NK-92 treated with Interleukin-12 subunit alpha and Interleukin-12 subunit beta, amount 100 ng/mL, for 24 hours (cell line): ENCODE measurements around the gene ZNF862.

ENCODE experiments used
- DNase-seq: peaks from one replicate; lab custom pipeline; 2025; lab: John Stamatoyannopoulos, UW

ZNF862 gene

DNA sequence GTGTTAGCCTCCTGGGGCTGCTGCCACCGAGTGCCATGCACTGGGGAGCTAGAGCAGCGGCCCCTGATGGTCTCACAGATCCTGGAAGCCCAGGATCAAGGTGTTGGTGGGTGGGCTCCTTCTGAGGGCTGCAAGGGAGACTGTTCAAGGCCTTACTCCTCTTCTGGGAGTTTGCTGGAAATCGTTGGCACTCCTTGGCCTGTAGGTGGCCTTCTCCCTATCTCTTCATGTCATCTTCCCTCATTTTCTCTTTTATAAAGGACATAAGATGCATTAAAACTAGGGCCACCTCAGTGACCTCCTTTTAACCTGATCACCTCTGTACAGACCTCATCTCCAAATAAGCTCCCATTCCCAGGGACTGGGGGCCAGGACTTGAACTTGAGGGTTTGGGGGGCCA is 27.0 kb upstream of the ZNF862 start:
- no peak for DNase-seq

DNA sequence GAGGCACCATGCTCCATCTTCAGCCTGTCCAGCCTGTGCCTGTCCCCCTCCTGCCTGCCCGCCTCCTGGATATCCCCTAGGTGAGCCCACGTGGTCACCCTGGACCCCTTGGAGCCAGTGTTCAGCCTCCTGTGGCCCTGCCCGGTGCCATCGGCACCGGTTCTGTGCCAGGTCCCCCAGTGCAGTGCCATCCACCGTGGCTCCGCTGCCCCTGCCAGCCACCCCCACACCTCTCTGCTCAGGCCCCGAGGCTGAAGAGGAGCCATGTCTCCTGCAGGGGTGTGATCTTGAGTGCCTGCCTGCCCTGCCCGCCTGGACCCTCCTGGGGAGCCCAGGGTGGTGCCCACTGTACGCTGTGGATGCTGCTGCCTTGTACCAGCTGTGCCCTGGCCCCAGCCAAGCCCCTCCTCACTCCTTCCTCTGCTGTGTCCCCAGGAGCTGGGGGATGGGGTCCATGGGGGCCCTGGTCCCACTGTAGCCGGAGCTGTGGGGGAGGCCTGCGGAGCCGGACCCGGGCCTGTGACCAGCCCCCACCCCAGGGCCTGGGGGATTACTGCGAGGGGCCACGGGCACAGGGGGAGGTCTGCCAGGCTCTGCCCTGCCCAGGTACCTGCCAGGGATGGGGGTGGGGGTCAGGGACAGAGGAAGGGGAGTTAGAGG is 26.2 kb upstream of the ZNF862 start:
- DNase-seq: no peak

DNA sequence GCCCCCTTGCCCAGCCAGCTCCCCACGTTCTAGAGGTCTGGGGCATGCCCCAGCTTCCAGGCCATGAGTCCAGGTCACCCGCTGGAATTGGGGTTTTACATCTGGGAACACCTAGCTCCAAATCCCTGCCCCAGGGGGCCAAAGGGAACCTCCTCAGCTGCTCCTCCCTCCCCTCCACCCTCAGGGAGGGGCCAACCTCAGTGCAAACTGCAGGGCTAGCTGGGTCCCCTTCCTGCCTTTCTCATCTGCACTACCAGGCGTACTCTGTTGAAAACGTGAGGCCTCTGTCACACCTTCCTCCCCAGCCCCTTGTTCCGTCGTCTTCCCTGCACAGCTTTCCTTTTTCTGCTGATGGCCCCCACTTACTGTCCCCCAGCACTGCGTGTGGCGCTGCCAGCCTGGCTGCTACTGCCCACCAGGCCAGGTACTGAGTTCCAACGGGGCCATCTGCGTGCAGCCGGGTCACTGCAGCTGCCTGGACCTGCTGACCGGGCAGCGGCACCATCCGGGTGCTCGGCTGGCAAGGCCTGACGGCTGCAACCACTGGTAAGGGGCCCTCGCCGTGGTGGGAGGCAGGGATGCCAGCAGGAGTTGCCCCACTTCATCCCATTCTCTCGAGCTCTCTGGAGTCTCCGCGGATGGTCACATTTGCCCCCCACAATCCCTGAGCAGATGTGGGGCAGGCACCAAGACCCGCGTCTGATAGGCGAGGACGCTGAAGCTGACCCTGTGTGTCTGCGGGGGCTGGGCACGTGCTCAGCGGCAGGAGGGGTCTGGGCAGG is 24.7 kb upstream of the ZNF862 start:
- DNase-seq: no peak

DNA sequence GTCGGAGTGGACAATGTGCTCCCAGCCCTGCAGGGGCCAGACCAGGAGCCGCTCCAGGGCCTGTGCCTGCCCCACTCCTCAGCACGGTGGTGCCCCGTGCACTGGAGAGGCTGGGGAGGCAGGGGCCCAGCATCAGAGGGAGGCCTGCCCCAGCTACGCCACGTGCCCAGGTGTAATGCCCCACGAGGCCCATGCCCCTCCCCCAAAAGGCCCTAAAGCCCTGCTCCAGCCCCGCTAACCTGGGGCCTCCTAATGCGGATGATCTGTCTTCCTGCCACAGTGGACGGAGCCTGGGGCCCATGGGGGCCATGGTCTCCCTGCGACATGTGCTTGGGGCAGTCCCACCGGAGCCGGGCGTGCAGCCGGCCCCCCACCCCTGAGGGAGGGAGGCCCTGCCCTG is 23.7 kb upstream of the ZNF862 start:
- DNase-seq: no peak

DNA sequence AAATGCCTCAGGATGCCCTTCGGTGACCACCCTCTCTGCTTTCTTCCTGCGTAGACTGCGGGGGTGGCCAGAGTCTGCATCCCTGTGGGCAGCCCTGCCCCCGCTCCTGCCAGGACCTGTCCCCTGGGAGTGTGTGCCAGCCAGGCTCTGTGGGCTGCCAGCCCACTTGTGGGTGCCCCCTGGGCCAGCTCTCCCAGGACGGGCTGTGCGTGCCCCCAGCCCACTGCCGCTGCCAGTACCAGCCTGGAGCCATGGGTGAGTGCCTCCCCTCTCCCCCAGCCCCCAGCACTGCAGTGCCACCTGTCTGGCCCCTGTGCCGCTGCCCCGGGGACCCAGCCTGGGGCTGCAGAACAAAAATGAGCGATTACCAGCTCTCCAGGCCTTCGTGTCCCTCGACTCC is 23.1 kb upstream of the ZNF862 start:
- DNase-seq: no peak

DNA sequence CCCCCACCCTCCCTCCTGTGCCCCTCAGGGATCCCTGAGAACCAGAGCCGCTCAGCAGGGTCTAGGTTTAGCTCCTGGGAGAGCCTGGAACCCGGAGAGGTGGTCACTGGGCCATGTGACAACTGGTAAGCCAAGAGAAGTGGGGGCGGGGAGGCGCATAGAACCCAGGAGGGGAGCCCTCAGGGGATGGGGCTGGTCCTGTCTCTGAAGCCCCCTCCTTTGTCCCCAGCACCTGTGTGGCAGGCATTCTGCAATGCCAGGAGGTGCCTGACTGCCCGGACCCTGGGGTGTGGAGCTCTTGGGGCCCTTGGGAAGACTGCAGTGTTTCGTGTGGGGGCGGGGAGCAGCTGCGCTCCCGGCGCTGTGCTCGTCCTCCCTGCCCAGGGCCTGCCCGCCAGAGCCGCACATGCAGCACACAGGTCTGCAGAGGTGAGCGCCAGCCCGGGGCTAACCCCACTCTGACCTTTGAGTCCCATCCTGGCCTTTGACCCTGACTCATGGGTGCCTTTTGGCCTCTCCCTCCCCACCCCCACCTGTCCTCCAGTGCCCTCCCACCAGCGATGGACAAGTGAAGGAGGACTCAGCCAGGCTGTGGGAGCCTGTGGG is 22.4 kb upstream of the ZNF862 start:
- no peak for DNase-seq

DNA sequence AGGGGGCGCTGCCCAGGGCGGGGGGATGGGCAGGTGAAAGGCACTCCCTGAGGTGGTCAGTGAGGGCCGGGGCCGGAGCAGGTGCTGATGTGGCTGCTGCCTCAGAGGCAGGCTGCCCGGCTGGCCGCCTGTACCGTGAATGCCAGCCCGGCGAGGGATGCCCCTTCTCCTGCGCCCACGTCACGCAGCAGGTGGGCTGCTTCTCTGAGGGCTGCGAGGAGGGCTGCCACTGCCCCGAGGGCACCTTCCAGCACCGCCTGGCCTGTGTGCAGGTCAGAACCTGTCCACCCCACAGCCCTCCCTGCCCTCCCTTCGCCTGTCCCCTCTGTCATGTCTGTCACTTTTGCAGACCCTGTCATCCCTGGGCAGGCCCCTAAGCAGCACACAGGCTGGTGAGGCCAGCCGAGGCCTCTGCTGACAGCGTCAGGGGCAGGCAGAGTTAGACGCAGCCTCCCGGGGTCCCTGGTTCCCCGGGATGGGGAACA is 21.9 kb upstream of the ZNF862 start:
- DNase-seq: no peak

DNA sequence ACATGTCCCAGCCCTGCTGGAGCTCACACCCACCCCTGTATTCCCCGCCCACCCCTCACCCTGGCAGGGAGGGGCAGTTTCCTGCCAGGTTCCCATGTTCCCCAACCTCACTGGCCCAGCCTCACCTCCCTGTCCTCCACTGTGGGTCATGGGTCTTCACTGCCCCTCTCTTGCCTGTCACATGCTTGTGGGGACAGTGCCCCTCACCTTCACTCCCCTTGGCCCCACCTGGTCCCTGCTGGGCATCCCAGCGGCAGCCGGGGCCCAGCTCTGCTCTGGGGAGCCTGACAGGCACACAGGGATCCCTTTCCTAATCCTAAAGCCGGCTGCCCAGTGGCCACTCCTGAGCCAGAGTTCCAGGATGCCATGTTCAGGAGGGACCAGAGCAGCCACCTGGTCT is 21.4 kb upstream of the ZNF862 start:
- no peak for DNase-seq

DNA sequence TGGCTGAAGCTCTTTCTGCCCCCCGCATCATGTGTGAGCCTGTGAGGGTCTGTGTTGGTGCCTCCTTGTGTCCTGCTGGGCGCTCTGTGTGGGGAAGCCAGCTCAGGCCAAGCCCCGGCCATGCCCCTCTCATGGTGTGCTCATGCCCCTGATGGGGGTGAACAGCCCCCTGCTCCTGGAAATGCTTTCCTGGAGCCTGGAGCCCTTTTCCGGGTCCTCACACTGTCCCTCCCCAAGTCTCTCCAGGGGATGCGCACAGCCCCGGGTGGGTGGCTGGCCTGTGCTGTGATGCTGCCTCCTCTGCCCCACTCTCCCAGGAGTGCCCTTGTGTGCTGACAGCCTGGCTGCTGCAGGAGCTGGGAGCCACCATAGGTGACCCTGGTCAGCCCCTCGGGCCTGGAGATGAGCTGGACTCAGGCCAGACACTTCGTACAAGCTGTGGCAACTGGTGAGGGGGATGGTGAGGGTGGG is 20.8 kb upstream of the ZNF862 start:
- no peak for DNase-seq

DNA sequence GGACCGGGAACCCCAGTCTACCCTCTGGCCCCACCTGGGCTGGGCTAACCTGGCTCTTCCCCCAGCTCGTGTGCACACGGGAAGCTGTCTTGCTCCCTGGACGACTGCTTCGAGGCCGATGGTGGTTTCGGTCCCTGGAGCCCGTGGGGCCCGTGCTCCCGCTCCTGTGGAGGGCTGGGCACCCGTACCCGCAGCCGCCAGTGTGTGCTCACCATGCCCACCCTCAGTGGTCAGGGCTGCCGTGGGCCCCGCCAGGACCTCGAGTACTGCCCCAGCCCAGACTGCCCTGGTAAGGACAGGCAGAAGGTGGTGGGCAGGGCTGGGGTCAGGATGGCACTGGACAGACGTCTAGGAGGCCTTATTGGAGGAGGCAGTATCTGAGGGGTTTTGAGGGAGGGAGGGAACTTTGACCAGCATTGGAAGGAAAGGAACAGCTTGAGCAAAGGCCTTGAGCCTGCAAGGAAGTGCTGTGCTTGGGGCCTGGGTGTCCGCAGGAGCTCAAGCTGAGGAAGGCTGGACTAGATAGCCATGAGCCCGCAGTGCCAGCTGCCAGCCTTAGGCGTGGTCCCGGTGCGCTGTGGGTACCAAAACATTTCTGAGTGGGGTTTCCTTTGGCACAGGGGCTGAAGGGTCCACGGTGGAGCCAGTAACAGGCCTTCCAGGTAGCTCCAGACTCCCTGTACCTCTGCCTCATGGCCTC is 20.2 kb upstream of the ZNF862 start:
- DNase-seq: no peak

DNA sequence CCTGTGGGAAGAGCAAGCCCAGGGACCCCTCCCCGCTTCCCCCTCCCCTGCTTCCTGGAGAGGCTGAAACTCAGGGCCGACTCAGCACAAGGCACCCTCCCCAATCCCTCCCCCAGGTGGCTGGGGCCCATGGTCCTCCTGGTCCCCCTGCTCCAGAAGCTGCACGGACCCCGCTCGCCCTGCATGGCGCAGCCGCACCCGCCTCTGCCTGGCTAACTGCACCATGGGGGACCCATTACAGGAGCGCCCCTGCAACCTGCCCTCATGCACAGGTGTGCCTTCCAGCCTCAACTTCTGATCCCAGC is 19.7 kb upstream of the ZNF862 start:
- DNase-seq: no peak

DNA sequence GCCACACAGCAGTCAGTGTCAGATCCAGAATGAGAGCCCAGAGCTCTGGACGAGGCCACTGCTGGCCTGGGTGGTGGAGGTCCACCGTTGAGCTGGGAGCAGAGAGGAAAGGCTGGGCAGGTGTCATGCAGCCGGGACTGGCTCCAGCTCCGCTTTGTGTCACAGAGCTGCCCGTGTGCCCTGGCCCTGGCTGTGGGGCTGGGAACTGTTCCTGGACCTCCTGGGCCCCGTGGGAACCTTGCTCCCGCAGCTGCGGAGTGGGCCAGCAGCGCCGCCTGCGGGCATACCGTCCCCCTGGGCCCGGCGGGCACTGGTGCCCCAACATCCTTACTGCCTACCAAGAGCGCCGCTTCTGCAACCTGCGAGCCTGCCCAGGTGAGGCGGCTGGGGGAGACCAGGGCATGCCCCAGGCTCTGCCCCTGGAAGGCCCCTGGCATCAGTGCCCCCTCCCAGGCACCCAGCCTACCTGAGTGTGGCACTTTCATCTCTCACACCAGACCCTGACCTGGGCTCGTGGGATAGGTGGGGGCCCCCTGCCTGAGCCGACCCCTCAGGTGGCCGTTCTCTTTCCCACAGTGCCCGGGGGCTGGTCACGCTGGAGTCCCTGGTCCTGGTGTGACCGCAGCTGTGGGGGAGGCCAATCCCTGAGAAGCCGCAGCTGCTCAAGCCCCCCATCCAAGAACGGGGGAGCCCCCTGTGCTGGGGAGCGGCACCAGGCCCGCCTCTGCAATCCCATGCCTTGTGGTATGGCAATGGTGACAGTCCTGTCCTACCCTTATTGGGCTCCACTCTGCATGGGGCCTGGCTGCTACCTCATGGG is 18.8 kb upstream of the ZNF862 start:
- DNase-seq: no peak

DNA sequence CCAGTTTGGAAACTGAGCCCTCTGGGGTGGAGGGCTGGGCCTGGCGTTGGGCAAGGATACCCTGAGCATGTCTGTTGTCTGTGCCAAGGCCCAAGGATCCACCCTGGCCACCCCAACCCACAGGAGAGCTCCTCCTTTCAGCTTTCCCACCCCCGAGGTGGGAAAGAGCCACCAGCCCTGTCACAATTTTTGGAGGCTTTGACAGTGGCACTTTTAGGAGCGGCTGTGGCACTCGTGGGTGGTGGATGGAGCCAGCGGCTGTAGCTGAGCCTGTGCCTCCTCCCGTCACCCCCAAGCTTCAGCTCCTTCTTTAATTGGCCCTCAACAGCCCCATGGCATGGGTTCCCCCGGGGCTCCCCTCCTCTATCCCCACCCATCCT is 18.2 kb upstream of the ZNF862 start:
- DNase-seq: no peak

DNA sequence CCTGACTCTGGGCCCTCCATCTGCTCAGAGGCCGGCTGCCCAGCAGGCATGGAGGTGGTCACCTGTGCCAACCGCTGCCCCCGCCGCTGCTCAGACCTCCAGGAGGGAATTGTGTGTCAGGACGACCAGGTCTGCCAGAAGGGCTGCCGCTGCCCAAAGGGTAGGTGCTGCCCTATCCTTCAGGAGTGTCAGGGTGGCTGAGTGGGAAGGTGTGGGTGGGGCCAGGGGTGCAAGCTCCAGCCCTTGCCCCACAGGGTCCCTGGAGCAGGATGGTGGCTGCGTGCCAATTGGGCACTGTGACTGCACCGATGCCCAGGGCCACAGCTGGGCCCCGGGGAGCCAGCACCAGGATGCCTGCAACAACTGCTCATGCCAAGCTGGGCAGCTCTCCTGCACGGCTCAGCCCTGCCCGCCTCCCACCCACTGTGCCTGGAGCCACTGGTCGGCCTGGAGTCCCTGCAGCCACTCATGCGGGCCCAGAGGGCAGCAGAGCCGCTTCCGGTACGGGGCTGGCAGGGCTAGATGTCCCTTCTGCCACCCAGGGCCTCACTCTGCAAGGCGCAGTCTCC is 17.5 kb upstream of the ZNF862 start:
- DNase-seq: no peak

DNA sequence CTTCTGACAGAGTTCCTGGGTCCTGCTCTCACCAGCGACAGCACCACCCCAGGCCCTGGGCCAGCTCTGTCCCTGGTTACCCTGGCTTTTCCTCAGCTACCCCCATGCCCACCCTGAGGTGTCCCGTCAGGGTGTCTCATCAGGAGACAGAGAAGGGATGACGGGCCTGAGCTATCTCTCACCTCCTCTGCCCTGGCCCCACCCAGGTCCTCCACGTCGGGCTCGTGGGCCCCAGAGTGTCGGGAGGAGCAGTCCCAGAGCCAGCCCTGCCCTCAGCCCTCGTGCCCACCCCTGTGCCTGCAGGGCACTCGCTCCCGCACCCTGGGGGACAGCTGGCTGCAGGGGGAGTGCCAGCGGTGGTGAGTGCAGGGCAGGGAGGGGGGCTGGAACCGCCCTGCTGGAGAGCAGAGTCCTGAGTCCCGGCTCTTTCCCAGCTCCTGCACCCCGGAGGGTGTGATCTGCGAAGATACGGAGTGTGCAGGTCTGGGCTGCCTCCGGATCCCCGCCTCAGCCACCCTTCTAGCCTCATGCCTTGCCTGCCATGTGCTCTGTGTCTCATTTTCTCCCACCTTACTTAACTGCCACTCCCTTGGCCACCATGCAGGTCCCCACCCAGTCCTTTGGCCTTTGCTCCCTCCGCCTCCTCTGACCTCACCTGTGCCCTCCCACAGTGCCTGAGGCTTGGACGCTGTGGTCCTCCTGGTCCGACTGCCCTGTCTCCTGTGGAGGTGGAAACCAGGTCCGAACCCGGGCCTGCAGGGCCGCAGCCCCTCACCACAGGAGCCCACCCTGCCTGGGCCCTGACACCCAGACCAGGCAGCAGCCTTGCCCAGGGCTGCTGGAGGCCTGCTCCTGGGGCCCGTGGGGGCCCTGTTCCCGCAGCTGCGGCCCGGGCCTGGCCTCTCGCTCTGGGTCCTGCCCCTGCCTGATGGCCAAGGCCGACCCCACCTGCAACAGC is 16.7 kb upstream of the ZNF862 start:
- DNase-seq: no peak

DNA sequence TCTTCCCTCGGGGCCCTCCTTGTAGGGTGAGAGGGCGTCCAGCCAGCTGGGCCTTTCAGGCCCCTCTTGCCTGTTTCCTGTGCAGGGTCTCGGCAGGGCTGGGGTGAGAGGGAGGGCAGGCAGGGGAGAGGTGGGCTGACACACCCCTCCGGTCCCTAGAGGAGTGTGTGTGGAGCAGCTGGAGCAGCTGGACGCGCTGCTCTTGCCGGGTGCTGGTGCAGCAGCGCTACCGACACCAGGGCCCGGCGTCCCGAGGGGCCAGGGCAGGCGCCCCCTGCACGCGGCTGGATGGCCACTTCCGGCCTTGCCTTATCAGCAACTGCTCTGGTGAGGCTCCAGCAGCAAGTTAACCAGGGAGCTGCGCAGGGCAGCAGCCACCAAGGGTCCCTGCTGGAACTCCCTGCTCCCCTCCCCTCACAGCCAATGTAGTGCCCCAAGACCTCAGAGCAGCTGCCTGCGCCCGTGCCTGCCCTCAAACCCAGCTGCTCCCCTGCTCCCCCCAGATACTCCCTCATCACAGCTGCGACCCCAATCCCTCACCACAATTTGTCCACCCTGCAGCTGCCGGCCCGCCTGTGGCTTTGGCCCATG is 15.7 kb upstream of the ZNF862 start:
- no peak for DNase-seq

DNA sequence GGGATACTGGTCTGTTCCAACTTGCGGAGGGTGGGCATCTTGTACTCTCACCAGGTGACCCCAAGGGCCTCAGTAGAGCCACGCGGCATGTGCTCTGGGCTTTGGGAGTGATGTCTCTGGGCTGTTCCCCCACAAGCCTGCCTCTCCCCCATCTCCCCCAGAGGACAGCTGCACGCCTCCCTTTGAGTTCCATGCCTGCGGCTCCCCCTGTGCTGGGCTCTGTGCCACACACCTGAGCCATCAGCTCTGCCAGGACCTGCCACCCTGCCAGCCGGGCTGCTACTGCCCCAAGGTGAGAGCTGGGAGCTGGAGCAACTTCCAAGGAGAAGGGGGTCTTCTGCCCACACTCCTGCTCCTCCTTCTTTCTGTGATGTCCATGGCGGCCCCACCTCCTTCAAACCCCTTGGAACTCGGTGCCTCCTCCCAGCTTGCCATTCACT is 15.0 kb upstream of the ZNF862 start:
- DNase-seq: no peak

DNA sequence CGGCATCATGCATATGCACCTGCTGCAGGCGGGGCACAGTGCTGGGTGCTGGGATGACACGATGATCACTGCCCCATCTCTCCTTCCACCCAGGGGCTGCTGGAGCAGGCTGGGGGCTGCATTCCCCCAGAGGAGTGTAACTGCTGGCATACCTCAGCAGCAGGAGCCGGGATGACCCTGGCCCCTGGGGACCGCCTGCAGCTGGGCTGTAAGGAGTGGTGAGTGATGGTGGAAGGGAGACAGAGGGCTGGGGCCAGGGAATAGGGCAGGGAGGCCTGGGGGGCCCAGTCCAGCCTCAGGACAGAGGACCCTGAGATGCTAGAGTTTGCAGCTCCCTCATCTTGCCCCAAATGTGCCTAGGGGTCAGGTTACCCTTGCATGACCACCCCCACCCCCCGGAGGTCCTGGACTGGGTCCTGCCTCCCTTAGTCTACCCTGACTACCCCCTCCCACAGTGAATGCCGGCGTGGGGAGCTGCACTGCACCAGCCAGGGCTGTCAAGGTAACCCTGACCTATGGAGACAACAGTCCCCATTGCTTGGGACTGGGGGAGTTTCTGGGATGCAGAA is 14.5 kb upstream of the ZNF862 start:
- no peak for DNase-seq

DNA sequence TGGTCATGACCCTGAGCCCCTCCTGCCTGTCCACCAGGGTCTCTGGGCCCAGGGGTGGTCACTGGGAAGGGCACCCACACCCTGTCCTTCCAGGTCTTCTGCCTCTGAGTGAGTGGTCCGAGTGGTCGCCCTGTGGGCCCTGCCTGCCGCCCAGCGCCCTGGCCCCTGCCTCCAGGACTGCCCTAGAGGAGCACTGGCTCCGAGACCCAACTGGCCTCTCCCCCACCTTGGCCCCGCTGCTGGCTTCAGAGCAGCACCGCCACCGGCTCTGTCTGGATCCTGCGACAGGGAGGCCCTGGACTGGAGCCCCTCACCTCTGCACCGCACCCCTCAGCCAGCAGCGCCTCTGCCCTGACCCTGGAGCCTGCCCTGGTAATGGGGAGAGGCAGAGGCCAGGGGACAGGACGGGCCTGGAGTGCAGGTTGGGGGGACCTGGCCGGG is 13.9 kb upstream of the ZNF862 start:
- no peak for DNase-seq
